Activated T-helper 1 cell treated with anti-CD3 and anti-CD28 coated beads, Interleukin-12 subunit alpha, Interleukin-12 subunit beta, Interleukin-2, Interleukin-4 antibody, amounts not matched to agents 30 ng/mL and 10 ng/mL and 1 ng/mL, durations not matched to agents 14 hours and 24 hours and 36 hours (primary cell): ENCODE measurements around the gene STIMATE. TPM values are rescaled to one million over a fixed set of nuclear protein-coding genes. Genes with fewer than 3 reads are reported as not detected.

Experiments used
- DNase-seq: peaks from one replicate; pipeline ENCODE4 v3.0.0; 2021; ENCODE audit warnings: low spot score
- H3K27ac Mint-ChIP-seq: one replicate; pipeline ENCODE4 v1.8.0; 2021; ENCODE audit warnings: mild to moderate bottlenecking, mixed read lengths
- H3K27me3 Mint-ChIP-seq: one replicate; pipeline ENCODE4 v1.8.0; 2022; ENCODE audit warnings: mild to moderate bottlenecking, moderate library complexity, mixed read lengths; ENCODE audit not compliant: insufficient read depth
- H3K36me3 Mint-ChIP-seq: one replicate; pipeline ENCODE4 v1.8.0; 2021; ENCODE audit warnings: low read depth, mixed read lengths
- H3K4me1 Mint-ChIP-seq: one replicate; pipeline ENCODE4 v1.8.0; 2021; ENCODE audit warnings: low read depth, mixed read lengths
- H3K4me3 Mint-ChIP-seq: one replicate; pipeline ENCODE4 v1.8.0; 2021; ENCODE audit warnings: mild to moderate bottlenecking, moderate library complexity, mixed read lengths
- H3K9me3 Mint-ChIP-seq: one replicate; pipeline ENCODE4 v1.8.0; 2021; ENCODE audit warnings: mixed read lengths
- intact Hi-C: fragments of 100-400 bp; cut with micrococcal nuclease; formaldehyde crosslinking; loops from one replicate; pipeline ENCODE4 v1.15.1; 2024
- total RNA-seq: library from RNA; stranded (reverse); gene quantifications from 2 replicates; pipeline ENCODE4 v1.2.3, GENCODE V29; 2022

STIMATE gene
- total RNA-seq, 1 donor from 2014 or later: 20.1 TPM

DNA sequence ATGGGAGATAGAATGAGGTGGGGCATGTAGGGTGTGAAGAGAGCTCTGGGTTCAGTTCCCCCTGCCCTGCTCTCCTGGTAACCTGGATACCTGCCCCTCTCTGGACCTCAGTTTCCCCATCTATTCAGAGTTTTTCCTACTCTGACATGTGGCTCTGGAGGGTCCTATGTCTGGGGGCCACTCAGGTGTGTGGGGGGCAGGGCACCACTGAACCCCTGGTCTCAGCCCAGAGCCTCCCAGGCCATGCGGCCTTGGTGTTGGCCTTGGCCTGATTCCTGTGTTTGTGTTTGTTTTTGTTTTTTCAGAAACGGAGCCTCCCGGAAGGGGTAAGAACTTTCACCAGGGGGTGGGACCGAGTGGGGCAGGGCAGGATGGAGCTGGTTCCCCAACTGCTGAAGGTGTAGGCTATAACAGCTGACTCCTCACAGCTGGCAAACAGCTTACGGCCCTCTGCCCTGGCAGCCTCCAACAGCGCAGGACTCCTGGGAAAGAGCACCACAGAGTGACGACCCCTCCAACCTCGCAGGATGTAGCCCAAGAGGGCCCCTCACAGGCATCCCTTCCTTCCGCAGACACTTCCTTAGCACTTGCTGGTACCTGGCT, 101.9 kb downstream of the STIMATE start:
- H3K36me3 Mint-ChIP-seq: no peaks in the 10 kb centered on the region
- H3K4me3 Mint-ChIP-seq: no peak overlapping the region
- DNase-seq: no peak
- peaks cover 2% of the 10 kb centered on the region for H3K27me3 Mint-ChIP-seq
- H3K27ac Mint-ChIP-seq: no peak overlapping the region
- no peaks in the 10 kb centered on the region for H3K4me1 Mint-ChIP-seq
- no peaks in the 10 kb centered on the region for H3K9me3 Mint-ChIP-seq
- intact Hi-C loops: no loop called here

DNA sequence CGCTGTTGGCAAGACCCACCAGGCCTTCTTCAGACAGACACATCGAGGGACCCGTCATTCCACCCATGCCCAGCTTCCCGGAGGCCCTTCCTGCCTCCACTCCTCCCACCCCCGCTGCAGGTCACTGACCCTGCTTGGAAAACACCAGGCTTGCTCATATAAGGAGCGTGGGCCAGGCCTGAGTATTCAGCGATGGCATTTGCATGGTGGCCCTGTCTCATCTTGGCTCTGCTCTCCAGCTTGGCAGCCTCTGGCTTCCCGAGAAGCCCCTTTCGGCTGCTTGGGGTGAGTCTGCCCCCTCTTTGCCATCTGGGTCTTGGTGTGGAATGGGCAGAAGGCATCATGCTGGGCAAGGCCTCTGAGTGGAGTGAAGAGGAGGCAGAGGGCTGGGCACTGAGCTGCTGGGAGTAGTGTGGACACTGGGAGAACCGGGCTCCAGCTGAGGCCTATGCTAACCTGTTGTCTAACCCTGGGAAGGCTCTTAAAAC, 102.7 kb downstream of the STIMATE start, which contains the start of gene ITIH3:
ITIH3 (plus strand) TSS at position 185 of the 488 bp plus-strand sequence; CDS start at position 193, 8 bp downstream.
- Mint-ChIP-seq H3K36me3 (no peaks in the 10 kb centered on the region), H3K27ac (no peak within 1 kb of the TSS), H3K9me3 (no peaks in the 10 kb centered on the region), H3K4me1 (no peaks in the 10 kb centered on the region), H3K4me3 (no peak within 1 kb of the TSS), H3K27me3 (peaks cover 2% of the 10 kb centered on the region)
- no peak for DNase-seq
- intact Hi-C loops: no loop called here

DNA sequence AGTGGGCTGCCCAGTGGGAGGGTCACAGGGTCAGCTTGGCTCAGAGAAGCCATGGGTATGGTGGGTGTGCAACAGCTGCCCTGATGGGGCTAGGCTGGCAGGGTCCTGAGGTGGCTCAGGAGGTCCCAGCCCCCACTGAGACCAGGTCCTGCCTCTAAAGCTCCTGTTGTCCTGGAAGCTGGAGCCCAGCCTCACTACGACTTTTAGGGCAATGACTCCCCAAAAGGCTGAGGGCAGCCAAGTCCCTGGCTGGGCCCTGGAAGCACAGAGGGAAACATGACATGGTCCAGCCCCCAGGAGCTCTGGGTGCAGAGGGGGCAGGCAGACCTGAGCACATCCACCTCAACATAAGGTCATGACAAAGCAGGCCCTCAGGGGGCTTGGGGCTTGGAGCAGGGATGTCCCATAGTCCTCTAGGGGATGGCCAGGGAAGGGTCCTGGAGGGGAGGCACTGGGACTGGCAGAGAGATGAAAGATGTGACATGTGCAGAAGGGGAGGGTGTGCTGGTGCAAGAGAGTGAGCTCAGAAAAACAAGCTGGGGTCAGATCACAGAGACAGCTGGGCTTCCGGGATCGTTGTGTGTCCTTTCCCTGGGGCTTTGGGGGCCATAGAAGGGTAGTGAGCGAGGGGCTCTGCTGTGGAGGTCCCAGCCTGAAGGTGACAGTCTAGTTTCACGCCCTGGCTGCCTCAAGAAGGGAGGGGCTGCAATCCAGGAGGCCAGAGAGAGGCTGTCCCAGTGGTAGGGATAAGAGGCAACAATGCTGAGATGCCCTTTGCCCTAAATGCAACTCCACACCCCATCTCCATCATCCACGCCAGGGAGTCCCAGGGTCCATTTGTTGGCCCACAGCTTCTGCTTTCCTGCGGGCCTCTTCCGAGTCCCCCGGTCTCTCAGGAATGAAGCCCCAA, 103.4 kb downstream of the STIMATE start:
- H3K36me3 Mint-ChIP-seq: no peaks in the 10 kb centered on the region
- DNase-seq: no peak
- H3K27me3 Mint-ChIP-seq: peaks cover 2% of the 10 kb centered on the region
- no peak overlapping the region for H3K4me3 Mint-ChIP-seq
- intact Hi-C loops: no loop called here
- no peaks in the 10 kb centered on the region for H3K4me1 Mint-ChIP-seq
- H3K9me3 Mint-ChIP-seq: no peaks in the 10 kb centered on the region
- H3K27ac Mint-ChIP-seq: no peak overlapping the region

DNA sequence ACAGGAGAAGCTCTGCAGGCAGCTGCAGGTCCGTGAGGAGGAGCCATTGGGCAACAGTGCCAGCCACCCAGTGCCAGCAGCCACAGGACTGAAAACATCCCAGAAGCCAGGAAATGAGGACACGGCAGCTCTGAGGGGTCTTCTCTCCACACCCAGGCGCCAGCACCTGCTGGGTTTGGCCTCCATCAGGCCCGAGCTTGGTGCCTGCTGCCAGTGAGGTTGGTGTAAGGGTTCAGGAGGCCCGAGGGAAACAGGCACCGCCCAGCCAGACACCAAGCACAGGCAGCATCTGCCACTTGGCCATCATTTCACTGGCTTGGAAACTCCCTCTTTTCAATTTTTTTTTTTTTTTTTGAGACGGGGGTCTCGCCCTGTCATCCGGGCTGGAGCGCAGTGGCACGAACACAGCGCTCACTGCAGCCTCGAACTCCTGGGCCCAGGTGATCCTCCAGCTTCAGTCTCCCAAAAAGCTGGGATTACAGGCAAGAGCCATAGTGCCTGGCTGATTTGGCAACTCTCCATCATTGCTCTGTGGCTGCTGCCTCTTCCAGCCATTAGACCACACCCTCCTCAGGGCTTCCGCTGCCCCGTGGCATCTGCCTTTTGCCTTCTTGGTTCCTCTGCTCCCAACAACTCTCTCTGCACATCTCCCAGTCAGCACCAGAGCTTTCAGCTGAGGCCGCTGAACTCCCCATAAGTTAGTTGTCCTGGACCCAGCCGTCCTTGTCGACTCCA, 104.2 kb downstream of the STIMATE start:
- no peak overlapping the region for H3K4me3 Mint-ChIP-seq
- no peaks in the 10 kb centered on the region for H3K9me3 Mint-ChIP-seq
- no peaks in the 10 kb centered on the region for H3K36me3 Mint-ChIP-seq
- H3K27me3 Mint-ChIP-seq: peaks cover 2% of the 10 kb centered on the region
- DNase-seq: no peak
- no peak overlapping the region for H3K27ac Mint-ChIP-seq
- no peaks in the 10 kb centered on the region for H3K4me1 Mint-ChIP-seq
- intact Hi-C loops: no loop called here

DNA sequence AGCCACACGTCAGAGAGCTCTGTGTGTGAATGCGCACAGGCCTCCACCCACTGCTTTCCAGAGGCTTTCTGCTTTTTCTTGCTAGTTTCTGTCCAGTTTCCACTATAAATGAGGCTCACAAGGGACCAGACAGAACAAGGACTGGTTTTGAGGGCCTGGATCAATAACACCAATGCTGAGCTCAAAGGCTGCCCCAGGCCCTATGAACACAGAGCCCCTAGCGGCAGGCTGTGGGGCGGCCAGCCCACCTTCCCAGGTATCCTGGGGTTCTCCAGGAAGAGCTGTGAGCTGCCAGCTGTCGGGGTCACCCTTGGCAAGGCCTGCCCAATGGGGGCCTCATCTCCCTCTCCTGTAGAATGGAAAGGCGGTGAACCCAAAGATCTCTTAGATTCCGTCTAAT, 104.9 kb downstream of the STIMATE start:
- no peaks in the 10 kb centered on the region for H3K4me1 Mint-ChIP-seq
- intact Hi-C loops: no loop called here
- peaks cover 2% of the 10 kb centered on the region for H3K27me3 Mint-ChIP-seq
- no peaks in the 10 kb centered on the region for H3K36me3 Mint-ChIP-seq
- H3K9me3 Mint-ChIP-seq: no peaks in the 10 kb centered on the region
- H3K27ac Mint-ChIP-seq: no peak overlapping the region
- no peak for DNase-seq
- no peak overlapping the region for H3K4me3 Mint-ChIP-seq

DNA sequence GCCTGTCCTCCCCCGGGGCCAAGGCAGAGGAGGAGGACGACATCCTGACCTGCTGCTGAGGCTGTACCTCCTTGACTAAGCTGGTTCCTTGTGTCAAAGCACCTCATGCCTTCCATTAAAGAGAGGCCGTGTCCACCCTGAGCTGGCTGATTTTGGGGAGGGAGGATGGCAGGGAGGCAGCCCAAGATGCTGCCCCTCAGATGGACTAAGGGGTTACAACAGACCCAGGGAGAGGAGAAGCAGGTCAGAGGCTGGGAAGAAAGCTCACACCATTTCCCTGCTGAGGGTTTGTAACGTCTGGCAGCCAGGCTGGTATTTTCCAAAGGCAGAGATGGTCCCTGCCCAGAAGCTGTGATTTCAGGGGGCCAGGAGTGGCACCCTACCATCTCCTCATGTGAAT, 105.4 kb downstream of the STIMATE start:
- intact Hi-C loops: no loop called here
- Mint-ChIP-seq H3K27ac (no peak overlapping the region), H3K27me3 (peaks cover 2% of the 10 kb centered on the region), H3K4me1 (no peaks in the 10 kb centered on the region), H3K9me3 (no peaks in the 10 kb centered on the region), H3K4me3 (no peak overlapping the region), H3K36me3 (no peaks in the 10 kb centered on the region)
- no peak for DNase-seq

DNA sequence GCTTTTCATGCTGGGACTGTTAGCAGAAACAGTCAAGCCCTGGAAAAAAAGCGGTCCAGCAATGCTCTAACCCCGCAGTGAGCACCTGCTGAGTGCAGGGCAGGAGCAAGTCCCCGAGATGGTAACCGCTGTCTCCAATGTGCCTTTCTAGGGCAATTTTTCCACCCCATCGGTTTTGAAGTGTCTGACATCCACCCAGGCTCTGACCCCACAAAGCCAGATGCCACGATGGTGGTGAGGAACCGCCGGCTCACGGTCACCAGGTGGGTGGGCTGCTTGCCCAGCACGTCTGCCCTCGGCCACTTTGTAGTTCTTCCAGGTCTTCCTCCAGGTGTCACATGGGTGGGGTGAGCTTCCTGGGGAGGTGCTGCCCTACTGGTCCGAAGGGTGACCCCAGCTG, 106.0 kb downstream of the STIMATE start:
- no peak overlapping the region for H3K4me3 Mint-ChIP-seq
- intact Hi-C loops: no loop called here
- no peak overlapping the region for H3K27ac Mint-ChIP-seq
- no peaks in the 10 kb centered on the region for H3K36me3 Mint-ChIP-seq
- H3K4me1 Mint-ChIP-seq: no peaks in the 10 kb centered on the region
- H3K9me3 Mint-ChIP-seq: no peaks in the 10 kb centered on the region
- peaks cover 2% of the 10 kb centered on the region for H3K27me3 Mint-ChIP-seq
- no peak for DNase-seq

DNA sequence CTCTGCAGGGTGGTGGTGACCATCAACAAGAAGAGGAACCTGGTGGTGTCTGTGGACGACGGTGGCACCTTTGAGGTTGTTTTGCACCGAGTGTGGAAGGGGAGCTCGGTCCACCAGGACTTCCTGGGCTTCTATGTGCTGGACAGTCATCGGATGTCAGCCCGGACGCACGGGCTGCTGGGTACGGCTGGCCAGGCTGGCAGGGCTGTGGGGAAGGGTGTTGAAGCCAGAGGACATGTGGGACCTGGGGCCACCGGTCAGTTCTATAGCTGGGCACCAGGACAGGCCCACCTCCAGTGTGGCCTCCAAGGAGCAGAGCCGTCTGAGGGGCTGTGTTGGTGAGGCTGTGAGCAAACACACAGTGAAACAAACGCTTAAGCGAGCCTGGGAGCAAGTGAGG, 106.6 kb downstream of the STIMATE start:
- intact Hi-C loops: no loop called here
- H3K36me3 Mint-ChIP-seq: no peaks in the 10 kb centered on the region
- no peak overlapping the region for H3K27ac Mint-ChIP-seq
- no peaks in the 10 kb centered on the region for H3K4me1 Mint-ChIP-seq
- peaks cover 2% of the 10 kb centered on the region for H3K27me3 Mint-ChIP-seq
- no peaks in the 10 kb centered on the region for H3K9me3 Mint-ChIP-seq
- H3K4me3 Mint-ChIP-seq: no peak overlapping the region
- no peak for DNase-seq

DNA sequence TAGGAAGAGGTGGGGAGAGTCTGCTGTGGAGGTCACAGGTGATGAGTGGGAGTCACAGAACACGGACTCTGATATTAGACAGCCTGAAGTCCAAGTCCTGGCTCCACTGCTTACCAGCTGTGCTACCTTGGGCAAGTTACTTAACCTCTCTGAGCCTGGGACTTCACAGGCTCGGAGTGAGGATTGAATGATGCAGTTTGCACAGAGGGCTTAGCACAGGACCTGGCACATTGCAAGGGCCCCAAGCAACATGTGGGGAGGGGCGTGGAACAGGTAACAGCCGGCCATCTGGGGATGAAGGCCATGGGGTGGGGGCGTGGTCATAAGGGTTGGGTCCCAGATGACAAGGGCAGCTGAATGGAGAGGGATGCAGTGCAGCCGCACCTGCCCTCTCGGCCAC, 107.0 kb downstream of the STIMATE start:
- intact Hi-C loops: no loop called here
- H3K4me3 Mint-ChIP-seq: no peak overlapping the region
- H3K27ac Mint-ChIP-seq: no peak overlapping the region
- peaks cover 2% of the 10 kb centered on the region for H3K27me3 Mint-ChIP-seq
- DNase-seq: no peak
- no peaks in the 10 kb centered on the region for H3K36me3 Mint-ChIP-seq
- H3K4me1 Mint-ChIP-seq: no peaks in the 10 kb centered on the region
- H3K9me3 Mint-ChIP-seq: no peaks in the 10 kb centered on the region

DNA sequence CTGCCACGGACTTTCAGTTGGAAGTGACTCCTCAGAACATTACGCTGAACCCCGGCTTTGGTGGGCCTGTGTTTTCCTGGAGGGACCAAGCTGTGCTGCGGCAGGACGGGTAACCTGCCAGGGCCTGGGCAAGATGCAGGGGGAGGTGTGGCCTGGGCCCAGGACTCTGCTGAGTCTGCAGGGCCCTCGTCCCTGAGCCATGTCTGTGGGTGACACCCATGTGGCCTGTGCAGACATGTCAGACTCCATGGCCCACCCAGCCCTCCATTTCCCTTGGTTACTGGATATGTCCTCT, 107.7 kb downstream of the STIMATE start:
- H3K9me3 Mint-ChIP-seq: no peaks in the 10 kb centered on the region
- H3K36me3 Mint-ChIP-seq: no peaks in the 10 kb centered on the region
- no peak overlapping the region for H3K4me3 Mint-ChIP-seq
- no peaks in the 10 kb centered on the region for H3K4me1 Mint-ChIP-seq
- intact Hi-C loops: no loop called here
- H3K27me3 Mint-ChIP-seq: peaks cover 5% of the 10 kb centered on the region
- DNase-seq: no peak
- no peak overlapping the region for H3K27ac Mint-ChIP-seq

DNA sequence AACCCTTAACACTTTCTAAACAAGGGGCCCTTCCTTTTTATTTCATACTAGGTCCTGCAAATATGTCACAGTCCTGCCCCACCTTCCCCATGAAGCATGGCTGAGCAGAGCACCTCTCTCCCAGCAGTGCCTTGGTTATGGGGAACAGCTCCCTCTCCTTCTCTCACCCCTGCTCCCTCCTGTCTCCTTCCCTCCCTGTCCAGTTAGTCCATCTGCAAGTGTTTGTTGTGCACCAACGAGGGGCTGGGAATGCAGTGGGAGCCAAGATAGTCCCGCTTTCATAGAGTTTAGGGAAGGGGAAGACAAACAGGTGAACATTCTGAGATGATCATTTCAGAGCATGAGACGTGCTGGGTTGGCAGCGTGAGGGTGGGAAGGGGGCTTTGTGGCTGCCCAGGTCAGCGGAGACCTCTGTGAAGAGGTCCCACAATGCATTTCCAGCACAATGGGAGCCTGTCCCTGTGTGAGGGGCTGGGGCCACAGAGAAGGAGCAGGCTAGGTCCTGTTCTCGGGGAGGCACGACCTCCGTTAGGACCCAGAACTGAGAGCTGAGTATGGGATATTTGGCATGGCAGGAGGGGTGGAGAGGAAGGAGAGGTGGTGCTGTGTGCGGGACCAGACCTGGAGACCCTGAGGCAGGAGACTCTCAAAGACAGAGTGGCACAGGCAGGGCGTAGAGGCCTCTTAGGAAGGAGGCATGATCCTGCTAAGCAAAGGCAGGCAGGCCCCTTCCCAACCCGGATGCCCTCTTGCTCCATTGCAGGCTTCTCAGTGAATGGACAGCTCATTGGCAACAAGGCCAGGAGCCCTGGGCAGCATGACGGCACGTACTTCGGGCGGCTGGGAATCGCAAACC, 108.2 kb downstream of the STIMATE start:
- H3K4me1 Mint-ChIP-seq: no peaks in the 10 kb centered on the region
- no peak overlapping the region for H3K27ac Mint-ChIP-seq
- intact Hi-C loops: no loop called here
- H3K4me3 Mint-ChIP-seq: no peak overlapping the region
- DNase-seq: no peak
- H3K9me3 Mint-ChIP-seq: no peaks in the 10 kb centered on the region
- no peaks in the 10 kb centered on the region for H3K36me3 Mint-ChIP-seq
- peaks cover 5% of the 10 kb centered on the region for H3K27me3 Mint-ChIP-seq
